K562 (cell line): Measurements from ENCODE around the gene SCYL1. TPM values are rescaled to one million over a fixed set of nuclear protein-coding genes. Genes with fewer than 3 reads are reported as not detected.

Experiments
- DNMT1 ChIP-seq: fragments of 450-650 bp; IDR thresholded peaks from 2 replicates; pipeline ENCODE4 v1.6.1; 2016; ENCODE audit warnings: antibody characterized with exemption, mild to moderate bottlenecking
- ELF4 ChIP-seq: fragments of 450-650 bp; formaldehyde crosslinking; IDR thresholded peaks from 2 replicates; pipeline ENCODE4 v1.4.0; 2022; ENCODE audit warnings: missing genetic modification characterization
- EP400 ChIP-seq: fragments of 450-650 bp; IDR thresholded peaks from 2 replicates; pipeline ENCODE4 v1.6.1; 2017; ENCODE audit warnings: antibody characterized with exemption, mild to moderate bottlenecking, moderate library complexity
- ILF3 ChIP-seq: fragments of 450-650 bp; IDR thresholded peaks from 2 replicates; pipeline ENCODE4 v1.6.1; 2018; ENCODE audit warnings: antibody characterized with exemption, mild to moderate bottlenecking, moderate library complexity, borderline replicate concordance
- MCM7 ChIP-seq, 2 experiments: fragments of 450-650 bp; IDR thresholded peaks; 2 replicates each; pipeline ENCODE4 v1.6.1; 2016 to 2018
- NR1H2 ChIP-seq: sonication (generic); formaldehyde crosslinking; IDR thresholded peaks from 2 replicates; pipeline ENCODE4 v1.4.0; 2020; ENCODE audit warnings: mild to moderate bottlenecking, missing genetic modification reagents
- NUFIP1 ChIP-seq: fragments of 450-650 bp; IDR thresholded peaks from 2 replicates; pipeline ENCODE4 v1.6.1; 2018; ENCODE audit not compliant: partially characterized antibody
- PRPF4 ChIP-seq: fragments of 200-400 bp; formaldehyde crosslinking; IDR thresholded peaks from one replicate; pipeline ENCODE4 v1.6.1; 2017; ENCODE audit warnings: low read length, low read depth, mild to moderate bottlenecking; ENCODE audit not compliant: insufficient read depth, poor library complexity, severe bottlenecking
- PTRF ChIP-seq: fragments of 450-650 bp; IDR thresholded peaks from 2 replicates; pipeline ENCODE4 v1.6.1; 2016; ENCODE audit warnings: mild to moderate bottlenecking, missing genetic modification characterization, missing compliant biosample characterization
- RREB1 ChIP-seq: fragments of 250-450 bp; sonication (Bioruptor Pico); IDR thresholded peaks from 2 replicates; pipeline ENCODE4 v1.4.0; 2020
- TEAD4 ChIP-seq, 2 experiments: sonication (generic) in 1 of 2; formaldehyde crosslinking in 1 of 2; IDR thresholded peaks; 2 replicates each; pipeline versions ENCODE4 v1.6.1 to v1.8.0; 2012 to 2022; ENCODE audit warnings: borderline replicate concordance in 1 of 2, inconsistent platforms in 1 of 2, low read length in 1 of 2, mild to moderate bottlenecking in 1 of 2, missing genetic modification reagents in 1 of 2
- TSC22D4 ChIP-seq: fragments of 450-650 bp; IDR thresholded peaks from 2 replicates; pipeline ENCODE4 v1.6.1; 2016; ENCODE audit warnings: missing genetic modification characterization, missing biosample characterization, control low read depth
- VEZF1 ChIP-seq: fragments of 200-800 bp; sonication (Bioruptor generic); IDR thresholded peaks from 2 replicates; pipeline ENCODE4 v1.6.1; 2017; ENCODE audit warnings: missing genetic modification characterization, missing compliant biosample characterization
- ZBTB1 ChIP-seq: sonication (generic); formaldehyde crosslinking; IDR thresholded peaks from 2 replicates; pipeline ENCODE4 v1.8.1; 2023; ENCODE audit warnings: missing genetic modification reagents, low read depth, mild to moderate bottlenecking, borderline replicate concordance
- ZNF277 ChIP-seq: fragments of 250-450 bp; sonication (Bioruptor Pico); IDR thresholded peaks from 2 replicates; pipeline ENCODE4 v1.8.0; 2022; ENCODE audit warnings: inconsistent platforms, mild to moderate bottlenecking, moderate library complexity, borderline replicate concordance
- ZNF311 ChIP-seq: fragments of 250-450 bp; sonication (Bioruptor Pico); IDR thresholded peaks from 2 replicates; pipeline ENCODE4 v1.4.0; 2020; ENCODE audit warnings: mild to moderate bottlenecking, moderate library complexity
- polyA plus RNA-seq, 8 experiments: library from polyadenylated mRNA; depleted of rRNA in 4 of 8; stranded (reverse) in 5 of 8; unstranded in 3 of 8; fragments of >200 nt; fragmentation: Nextera tagmentation in 2 of 8; fragmentation: Illumina TruSeq in 1 of 8; extraction: Ambion mirVana in 2 of 8; extraction: Trizol in 1 of 8; gene quantifications; 2 replicates each; pipeline versions ENCODE4 v1.2.1 to v1.2.3, GENCODE V29; 2011 to 2014; ENCODE audit warnings: inconsistent platforms in 1 of 8, missing spikeins in 1 of 8
- total RNA-seq, 7 experiments: library from RNA; depleted of rRNA in 6 of 7; stranded (reverse); fragments of >200 nt in 6 of 7; fragmentation: Illumina TruSeq in 2 of 7; extraction: Trizol in 2 of 7; gene quantifications; 2 replicates each; pipeline versions ENCODE4 v1.2.1 to v1.2.3, GENCODE V29; 2011 to 2021; ENCODE audit warnings: low replicate concordance in 1 of 7
- TF ChIP-seq, protein P1 (sequence below): conservative IDR thresholded peaks from 2 replicates; pipeline ENCODE4 v1.6.1; 2011; ENCODE audit warnings: low read depth, mild to moderate bottlenecking, low read length; ENCODE audit not compliant: control insufficient read depth

SCYL1 gene
- total and polyA plus RNA-seq, 9 of the 15 experiments (the other 6 are each of a cell fraction or from before 2014, with no cell fraction given), result 1.9 to 145 (median 57.6) TPM

DNA sequence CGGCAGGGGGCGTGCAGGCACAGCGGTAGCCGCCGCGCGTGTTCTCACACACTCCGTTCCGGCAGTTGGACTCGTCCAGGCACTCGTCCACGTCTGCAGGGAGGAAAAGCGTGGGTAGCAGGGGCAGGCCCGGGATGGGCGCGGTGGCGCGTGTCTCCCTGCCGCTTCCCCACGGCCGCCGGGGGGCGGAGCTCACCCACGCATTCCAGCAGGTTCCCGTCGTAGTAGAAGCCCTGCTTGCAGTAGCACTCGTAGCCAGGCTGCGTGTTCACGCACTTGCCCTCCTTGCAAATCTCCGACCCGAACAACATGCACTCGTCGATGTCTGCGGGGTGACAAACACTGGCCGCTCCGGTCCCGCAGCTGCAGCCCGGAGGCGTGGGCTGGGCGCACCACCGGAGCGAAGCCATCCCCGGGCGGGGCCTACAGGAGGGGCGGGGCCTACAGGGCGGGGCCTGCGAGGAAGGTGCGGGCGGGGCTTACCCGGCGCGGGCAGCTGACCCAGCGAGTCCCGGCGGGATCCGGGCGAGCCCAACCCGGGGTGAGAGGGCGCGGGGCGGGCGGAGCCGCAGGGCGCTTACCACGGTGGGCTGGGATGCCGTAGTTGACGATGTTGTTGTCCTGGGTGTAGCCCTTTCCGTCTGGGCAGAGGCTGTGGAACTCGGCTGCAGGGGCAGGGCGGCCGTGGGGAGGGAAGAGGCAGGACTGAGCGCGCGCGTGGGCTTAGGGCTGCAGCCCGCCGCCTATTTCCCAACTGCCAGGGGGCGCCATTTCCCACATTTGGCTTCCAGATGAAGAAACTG is 15.6 kb downstream of the SCYL1 start (continued):
- TF ChIP-seq ZNF277 (CRISPR knock-in tag), result no peak
- TF ChIP-seq NR1H2 (CRISPR knock-in tag), result no peak
- no peak for TF ChIP-seq PRPF4
- 0 out of 2 replicates have a peak, but pooled peaks have one; percentile 56 for TF ChIP-seq ZBTB1 (CRISPR knock-in tag)
- TF ChIP-seq PTRF (tag), result no peak
- peak; percentile 84 for TF ChIP-seq EP400
- TF ChIP-seq ELF4 (CRISPR knock-in tag), result no peak
- TF ChIP-seq NUFIP1, result peak; percentile 54
- peak; percentile 56; the same call in 1 of the 2 replicates for TF ChIP-seq TEAD4 (IDR thresholded peaks at IDR 0.05; ENCODE audit: low read length)
- no peak for TF ChIP-seq TEAD4 (CRISPR knock-in tag; IDR thresholded peaks at IDR 0.05; ENCODE audit: borderline replicate concordance)
- 0 out of 2 replicates have a peak, but pooled peaks have one; percentile 26 for TF ChIP-seq RREB1
- peak; percentile 90 for TF ChIP-seq VEZF1 (CRISPR knock-in tag)
- no peak for TF ChIP-seq TSC22D4 (tag)
- TF ChIP-seq ILF3, result no peak
- no peak for TF ChIP-seq ZNF311 (CRISPR knock-in tag)
- TF ChIP-seq, protein P1, sequence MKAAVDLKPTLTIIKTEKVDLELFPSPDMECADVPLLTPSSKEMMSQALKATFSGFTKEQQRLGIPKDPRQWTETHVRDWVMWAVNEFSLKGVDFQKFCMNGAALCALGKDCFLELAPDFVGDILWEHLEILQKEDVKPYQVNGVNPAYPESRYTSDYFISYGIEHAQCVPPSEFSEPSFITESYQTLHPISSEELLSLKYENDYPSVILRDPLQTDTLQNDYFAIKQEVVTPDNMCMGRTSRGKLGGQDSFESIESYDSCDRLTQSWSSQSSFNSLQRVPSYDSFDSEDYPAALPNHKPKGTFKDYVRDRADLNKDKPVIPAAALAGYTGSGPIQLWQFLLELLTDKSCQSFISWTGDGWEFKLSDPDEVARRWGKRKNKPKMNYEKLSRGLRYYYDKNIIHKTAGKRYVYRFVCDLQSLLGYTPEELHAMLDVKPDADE, result peak; percentile 23; the same call in 1 of the 2 replicates
- TF ChIP-seq MCM7 (IDR thresholded peaks at IDR 0.05), result no peak
- no peak for TF ChIP-seq DNMT1
